Stimulated activated CD4-positive, alpha-beta T cell treated with anti-CD3 and anti-CD28 coated beads, Interleukin-15, amount 100 ng/mL, for 24 hours (primary cell): Measurements from ENCODE around the gene TTC27.

Experiments
- DNase-seq: peaks from one replicate; pipeline ENCODE4 v3.0.0-alpha.2; 2020

The TTC27 gene

GRCh38 chr2:32671885-32672533 lies 44.2 kb downstream of the TTC27 start:
- DNase-seq: no peak

- no peak for DNase-seq
Observed at GRCh38 chr2:32678825-32679224, 51.0 kb downstream of the TTC27 start.

GRCh38 chr2:32680942-32681341 lies 53.1 kb downstream of the TTC27 start:
- no peak for DNase-seq

- no peak for DNase-seq
Observed at GRCh38 chr2:32683520-32684086, 55.8 kb downstream of the TTC27 start.

GRCh38 chr2:32688541-32688940 lies 60.7 kb downstream of the TTC27 start:
- no peak for DNase-seq

- no peak for DNase-seq
Observed at GRCh38 chr2:32691678-32692077, 63.8 kb downstream of the TTC27 start.

GRCh38 chr2:32696439-32696838 lies 68.6 kb downstream of the TTC27 start:
- no peak for DNase-seq

- DNase-seq: no peak
Observed at GRCh38 chr2:32697156-32697555, 69.3 kb downstream of the TTC27 start.

GRCh38 chr2:32699151-32699550 lies 71.3 kb downstream of the TTC27 start:
- DNase-seq: no peak

- no peak for DNase-seq
Observed at GRCh38 chr2:32701806-32702205, 74.0 kb downstream of the TTC27 start.

GRCh38 chr2:32702303-32703064 lies 74.6 kb downstream of the TTC27 start:
- DNase-seq: no peak

GRCh38 chr2:32706815-32707579 lies 79.1 kb downstream of the TTC27 start:
- DNase-seq: no peak

- DNase-seq: no peak
Observed at GRCh38 chr2:32711219-32711618, 83.4 kb downstream of the TTC27 start.

- DNase-seq: no peak
Observed at GRCh38 chr2:32711908-32712501, 84.2 kb downstream of the TTC27 start.

GRCh38 chr2:32712870-32713269 lies 85.0 kb downstream of the TTC27 start:
- DNase-seq: no peak

- DNase-seq: no peak
Observed at GRCh38 chr2:32714521-32714920, 86.7 kb downstream of the TTC27 start.

GRCh38 chr2:32715391-32715841 lies 87.6 kb downstream of the TTC27 start:
- DNase-seq: no peak

GRCh38 chr2:32715981-32716380 lies 88.1 kb downstream of the TTC27 start:
- DNase-seq: no peak

GRCh38 chr2:32716598-32716997 lies 88.7 kb downstream of the TTC27 start:
- no peak for DNase-seq

- DNase-seq: no peak
Observed at GRCh38 chr2:32718752-32719151, 90.9 kb downstream of the TTC27 start.

GRCh38 chr2:32719430-32719829 lies 91.6 kb downstream of the TTC27 start:
- no peak for DNase-seq

GRCh38 chr2:32719933-32720716 lies 92.3 kb downstream of the TTC27 start:
- no peak for DNase-seq
